Thymus (tissue), 11 donors: Measurements from ENCODE around the gene REXO2. TPM values are rescaled to one million over a fixed set of nuclear protein-coding genes. Genes with fewer than 3 reads are reported as not detected.
A peak's percentile ranks its signal among the peaks of the same experiment; 100 is the strongest.

Experiments
- DNase-seq, 9 donors: peaks; one replicate each; pipeline ENCODE4 v3.0.0-alpha.2; 2013; ENCODE audit warnings: low spot score in 9 of 9, low read depth in 6 of 9, missing footprints in 1 of 9
- H3K27ac ChIP-seq, 2 donors: one replicate each; pipeline ENCODE4 v1.5.1; 2013; ENCODE audit warnings: control low read depth in 1 of 2, low read depth in 1 of 2, low read length in 1 of 2, mild to moderate bottlenecking in 1 of 2, moderate library complexity in 1 of 2
- H3K27me3 ChIP-seq, 2 donors: one replicate each; pipeline ENCODE4 v1.5.1; 2013; ENCODE audit warnings: low read length in 1 of 2; ENCODE audit not compliant: control insufficient read depth in 2 of 2, insufficient read depth in 1 of 2
- H3K36me3 ChIP-seq, 2 donors: one replicate each; pipeline ENCODE4 v1.5.1; 2013; ENCODE audit warnings: low read length in 1 of 2, mild to moderate bottlenecking in 1 of 2, moderate library complexity in 1 of 2; ENCODE audit not compliant: control insufficient read depth in 2 of 2, insufficient read depth in 2 of 2
- H3K4me1 ChIP-seq, 2 donors: one replicate each; pipeline ENCODE4 v1.5.1; 2013; ENCODE audit warnings: low read length in 2 of 2; ENCODE audit not compliant: control insufficient read depth in 2 of 2, insufficient read depth in 2 of 2
- H3K4me3 ChIP-seq, 2 donors: one replicate each; pipeline ENCODE4 v1.5.1; 2013; ENCODE audit warnings: low read length in 2 of 2, control low read depth in 1 of 2, mild to moderate bottlenecking in 1 of 2
- H3K9me3 ChIP-seq, 2 donors: one replicate each; pipeline ENCODE4 v1.5.1; 2013; ENCODE audit warnings: low read length in 1 of 2, mild to moderate bottlenecking in 1 of 2; ENCODE audit not compliant: control insufficient read depth in 2 of 2, insufficient read depth in 1 of 2
- WGBS: extraction: QIAGEN DNeasy Blood & Tissue Kit; methylation state at CpG from one replicate; pipeline ENCODE4 v1.1.7; 2013; 5-methylcytosine and 5-hydroxymethylcytosine counted together
- polyA plus RNA-seq: library from polyadenylated mRNA; stranded (reverse); fragments of 200-250 nt; gene quantifications from one replicate; pipeline ENCODE4 v1.2.3, GENCODE V29; 2013
- total RNA-seq: library from RNA; stranded (reverse); fragments of 120-200 nt; gene quantifications from one replicate; pipeline ENCODE4 v1.2.4, GENCODE V29; 2013
- donor health status: healthy.

REXO2 gene
- total and polyA plus RNA-seq, 2 donors: 39.4 to 74.7 TPM

GRCh38 chr11:114432893-114433292, 6.4 kb upstream of the REXO2 start:
- Histone ChIP-seq H3K27me3 (no peaks in the 10 kb centered on the region), H3K4me1 (no peaks in the 10 kb centered on the region), H3K36me3 (no peaks in the 10 kb centered on the region), H3K27ac (no peak overlapping the region), H3K9me3 (no peaks in the 10 kb centered on the region), H3K4me3 (no peak overlapping the region)
- WGBS: 96% methylated on average over 3 of the region's 3 CpGs
- DNase-seq: no peak

GRCh38 chr11:114433376-114433775, 5.9 kb upstream of the REXO2 start:
- no peak overlapping the region for H3K27ac ChIP-seq
- DNase-seq: no peak
- H3K36me3 ChIP-seq: no peaks in the 10 kb centered on the region
- H3K4me3 ChIP-seq: no peak overlapping the region
- no peaks in the 10 kb centered on the region for H3K9me3 ChIP-seq
- WGBS: 89% methylated on average over 4 of the region's 4 CpGs
- no peaks in the 10 kb centered on the region for H3K27me3 ChIP-seq
- peaks cover 0 to under 1% of the 10 kb centered on the region in 2 donors for H3K4me1 ChIP-seq

- WGBS: 93% methylated on average over 6 of the region's 6 CpGs
- Histone ChIP-seq H3K27ac (no peak overlapping the region), H3K4me1 (peaks cover 9 to 11% of the 10 kb centered on the region in 2 donors), H3K4me3 (no peak overlapping the region), H3K36me3 (no peaks in the 10 kb centered on the region), H3K27me3 (no peaks in the 10 kb centered on the region), H3K9me3 (no peaks in the 10 kb centered on the region)
- DNase-seq: no peak
Observed at GRCh38 chr11:114438303-114438702, 964 bp upstream of the REXO2 start.

GRCh38 chr11:114440121-114440860, 1.0 kb downstream of the REXO2 start:
- DNase-seq: no peak
- H3K4me3 ChIP-seq: peak overlapping the region; percentile 58 to 97
- WGBS: 57% methylated on average over 10 of the region's 10 CpGs
- H3K9me3 ChIP-seq: no peaks in the 10 kb centered on the region
- H3K27ac ChIP-seq: no peak overlapping the region
- H3K27me3 ChIP-seq: no peaks in the 10 kb centered on the region
- no peaks in the 10 kb centered on the region for H3K36me3 ChIP-seq
- H3K4me1 ChIP-seq: peaks cover 9 to 11% of the 10 kb centered on the region in 2 donors

GRCh38 chr11:114440971-114441763, 1.9 kb downstream of the REXO2 start:
- Histone ChIP-seq H3K4me3 (no peak overlapping the region), H3K36me3 (no peaks in the 10 kb centered on the region), H3K27ac (no peak overlapping the region), H3K4me1 (peaks cover 9 to 11% of the 10 kb centered on the region in 2 donors), H3K9me3 (no peaks in the 10 kb centered on the region), H3K27me3 (no peaks in the 10 kb centered on the region)
- WGBS: 92% methylated on average over 7 of the region's 7 CpGs
- DNase-seq: peak in 1 of 9 donors; percentile 4

GRCh38 chr11:114441921-114442320, 2.7 kb downstream of the REXO2 start:
- no peak overlapping the region for H3K27ac ChIP-seq
- no peaks in the 10 kb centered on the region for H3K27me3 ChIP-seq
- DNase-seq: no peak
- peaks cover 9 to 11% of the 10 kb centered on the region in 2 donors for H3K4me1 ChIP-seq
- no peak overlapping the region for H3K4me3 ChIP-seq
- H3K36me3 ChIP-seq: no peaks in the 10 kb centered on the region
- H3K9me3 ChIP-seq: no peaks in the 10 kb centered on the region
- WGBS: 97% methylated on average over 2 of the region's 2 CpGs

GRCh38 chr11:114442536-114442935, 3.3 kb downstream of the REXO2 start:
- no peaks in the 10 kb centered on the region for H3K27me3 ChIP-seq
- H3K27ac ChIP-seq: no peak overlapping the region
- no peaks in the 10 kb centered on the region for H3K9me3 ChIP-seq
- H3K4me3 ChIP-seq: no peak overlapping the region
- 96% methylated on average over 1 of the region's 1 CpG for WGBS
- no peaks in the 10 kb centered on the region for H3K36me3 ChIP-seq
- DNase-seq: no peak
- peaks cover 9 to 11% of the 10 kb centered on the region in 2 donors for H3K4me1 ChIP-seq

- no peaks in the 10 kb centered on the region for H3K9me3 ChIP-seq
- H3K27me3 ChIP-seq: no peaks in the 10 kb centered on the region
- WGBS: 96% methylated on average over 2 of the region's 2 CpGs
- H3K27ac ChIP-seq: no peak overlapping the region
- no peak overlapping the region for H3K4me3 ChIP-seq
- peaks cover 0 to 5% of the 10 kb centered on the region in 2 donors for H3K36me3 ChIP-seq
- no peak for DNase-seq
- H3K4me1 ChIP-seq: no peaks in the 10 kb centered on the region
Observed at GRCh38 chr11:114447444-114447843, 8.2 kb downstream of the REXO2 start.

GRCh38 chr11:114447892-114448291, 8.6 kb downstream of the REXO2 start:
- Histone ChIP-seq H3K9me3 (no peaks in the 10 kb centered on the region), H3K27ac (no peak overlapping the region), H3K27me3 (no peaks in the 10 kb centered on the region), H3K4me1 (no peaks in the 10 kb centered on the region), H3K36me3 (peaks cover 0 to 5% of the 10 kb centered on the region in 2 donors), H3K4me3 (no peak overlapping the region)
- 98% methylated on average over 3 of the region's 3 CpGs for WGBS
- no peak for DNase-seq
